Muscle layer of duodenum (tissue), 2 donors: ENCODE measurements around the gene PIGR.

ENCODE experiments used
- H3K27ac ChIP-seq: one replicate; pipeline ENCODE4 v1.7.0; 2013; ENCODE audit warnings: mild to moderate bottlenecking, low read length
- H3K27me3 ChIP-seq: one replicate; pipeline ENCODE4 v1.7.0; 2013; ENCODE audit warnings: low read depth, mild to moderate bottlenecking, control low read depth, low read length
- H3K36me3 ChIP-seq, 2 donors: one replicate each; pipeline ENCODE4 v1.7.0; 2013; ENCODE audit warnings: low read length in 2 of 2, control low read depth in 1 of 2, mild to moderate bottlenecking in 1 of 2; ENCODE audit not compliant: insufficient read depth in 2 of 2, control insufficient read depth in 1 of 2
- H3K4me1 ChIP-seq, 2 donors: one replicate each; pipeline ENCODE4 v1.7.0; 2013; ENCODE audit warnings: low read length in 2 of 2, mild to moderate bottlenecking in 2 of 2, control low read depth in 1 of 2, moderate library complexity in 1 of 2; ENCODE audit not compliant: insufficient read depth in 2 of 2, control insufficient read depth in 1 of 2
- H3K4me3 ChIP-seq, 2 donors: one replicate each; pipeline ENCODE4 v1.7.0; 2013; ENCODE audit warnings: low read length in 2 of 2, low read depth in 1 of 2, mild to moderate bottlenecking in 1 of 2
- H3K9me3 ChIP-seq, 2 donors: one replicate each; pipeline ENCODE4 v1.7.0; 2013; ENCODE audit warnings: low read length in 2 of 2, control low read depth in 1 of 2, mild to moderate bottlenecking in 1 of 2; ENCODE audit not compliant: control insufficient read depth in 1 of 2
- donor health status: healthy.

The PIGR gene

GRCh38 chr1:206895837-206896242 is 50.4 kb downstream of the PIGR start:
- H3K4me1 ChIP-seq, result no peaks in the 10 kb centered on the region
- no peak overlapping the region for H3K27ac ChIP-seq
- H3K9me3 ChIP-seq, result no peaks in the 10 kb centered on the region
- H3K27me3 ChIP-seq, result no peaks in the 10 kb centered on the region
- H3K36me3 ChIP-seq, result no peaks in the 10 kb centered on the region
- H3K4me3 ChIP-seq, result no peak overlapping the region

- Histone ChIP-seq H3K27me3 (no peaks in the 10 kb centered on the region), H3K4me3 (no peak overlapping the region), H3K27ac (no peak overlapping the region), H3K36me3 (no peaks in the 10 kb centered on the region), H3K4me1 (no peaks in the 10 kb centered on the region), H3K9me3 (no peaks in the 10 kb centered on the region)
Measured at GRCh38 chr1:206895325-206895724, 50.9 kb downstream of the PIGR start.

- no peaks in the 10 kb centered on the region for H3K4me1 ChIP-seq
- no peaks in the 10 kb centered on the region for H3K36me3 ChIP-seq
- no peaks in the 10 kb centered on the region for H3K9me3 ChIP-seq
- no peak overlapping the region for H3K27ac ChIP-seq
- H3K4me3 ChIP-seq, result no peak overlapping the region
- no peaks in the 10 kb centered on the region for H3K27me3 ChIP-seq
Measured at GRCh38 chr1:206893380-206893779, 52.9 kb downstream of the PIGR start.

GRCh38 chr1:206892351-206892984 is 53.8 kb downstream of the PIGR start:
- H3K4me3 ChIP-seq, result no peak overlapping the region
- H3K36me3 ChIP-seq, result no peaks in the 10 kb centered on the region
- no peaks in the 10 kb centered on the region for H3K9me3 ChIP-seq
- H3K4me1 ChIP-seq, result no peaks in the 10 kb centered on the region
- no peak overlapping the region for H3K27ac ChIP-seq
- no peaks in the 10 kb centered on the region for H3K27me3 ChIP-seq

- Histone ChIP-seq H3K4me1 (no peaks in the 10 kb centered on the region), H3K36me3 (no peaks in the 10 kb centered on the region), H3K27me3 (no peaks in the 10 kb centered on the region), H3K9me3 (no peaks in the 10 kb centered on the region), H3K27ac (no peak overlapping the region), H3K4me3 (no peak overlapping the region)
Measured at GRCh38 chr1:206891412-206891811, 54.9 kb downstream of the PIGR start.

- no peak overlapping the region for H3K4me3 ChIP-seq
- no peaks in the 10 kb centered on the region for H3K9me3 ChIP-seq
- no peaks in the 10 kb centered on the region for H3K4me1 ChIP-seq
- no peaks in the 10 kb centered on the region for H3K36me3 ChIP-seq
- no peak overlapping the region for H3K27ac ChIP-seq
- no peaks in the 10 kb centered on the region for H3K27me3 ChIP-seq
Measured at GRCh38 chr1:206890125-206891060, 55.9 kb downstream of the PIGR start.

GRCh38 chr1:206887701-206888100 is 58.6 kb downstream of the PIGR start:
- H3K36me3 ChIP-seq, result no peaks in the 10 kb centered on the region
- H3K9me3 ChIP-seq, result no peaks in the 10 kb centered on the region
- no peak overlapping the region for H3K27ac ChIP-seq
- no peak overlapping the region for H3K4me3 ChIP-seq
- H3K27me3 ChIP-seq, result no peaks in the 10 kb centered on the region
- no peaks in the 10 kb centered on the region for H3K4me1 ChIP-seq

GRCh38 chr1:206886831-206887230 is 59.4 kb downstream of the PIGR start:
- no peak overlapping the region for H3K27ac ChIP-seq
- no peak overlapping the region for H3K4me3 ChIP-seq
- no peaks in the 10 kb centered on the region for H3K9me3 ChIP-seq
- H3K36me3 ChIP-seq, result no peaks in the 10 kb centered on the region
- no peaks in the 10 kb centered on the region for H3K27me3 ChIP-seq
- no peaks in the 10 kb centered on the region for H3K4me1 ChIP-seq

- H3K9me3 ChIP-seq, result no peaks in the 10 kb centered on the region
- no peaks in the 10 kb centered on the region for H3K36me3 ChIP-seq
- no peak overlapping the region for H3K27ac ChIP-seq
- no peaks in the 10 kb centered on the region for H3K4me1 ChIP-seq
- H3K4me3 ChIP-seq, result no peak overlapping the region
- no peaks in the 10 kb centered on the region for H3K27me3 ChIP-seq
Measured at GRCh38 chr1:206885341-206886060, 60.8 kb downstream of the PIGR start.

GRCh38 chr1:206883876-206884275 is 62.4 kb downstream of the PIGR start:
- no peaks in the 10 kb centered on the region for H3K9me3 ChIP-seq
- no peak overlapping the region for H3K27ac ChIP-seq
- H3K27me3 ChIP-seq, result no peaks in the 10 kb centered on the region
- H3K36me3 ChIP-seq, result no peaks in the 10 kb centered on the region
- no peak overlapping the region for H3K4me3 ChIP-seq
- no peaks in the 10 kb centered on the region for H3K4me1 ChIP-seq

- no peak overlapping the region for H3K27ac ChIP-seq
Measured at GRCh38 chr1:206883160-206883559, 63.1 kb downstream of the PIGR start.

More at GRCh38 chr1:206883160-206883559, 63.1 kb downstream of the PIGR start:
- Histone ChIP-seq H3K4me1 (no peaks in the 10 kb centered on the region), H3K4me3 (no peak overlapping the region), H3K36me3 (no peaks in the 10 kb centered on the region), H3K9me3 (peaks cover 5 to 6% of the 10 kb centered on the region in 2 donors), H3K27me3 (no peaks in the 10 kb centered on the region)
